ENCODE results near the gene CYP27B1.
"Not testable (repeated sequence)": the region's sequence is repeated elsewhere in the genome, so short reads cannot be mapped to it uniquely, and the experiment has no call there.

The CYP27B1 gene

DNA sequence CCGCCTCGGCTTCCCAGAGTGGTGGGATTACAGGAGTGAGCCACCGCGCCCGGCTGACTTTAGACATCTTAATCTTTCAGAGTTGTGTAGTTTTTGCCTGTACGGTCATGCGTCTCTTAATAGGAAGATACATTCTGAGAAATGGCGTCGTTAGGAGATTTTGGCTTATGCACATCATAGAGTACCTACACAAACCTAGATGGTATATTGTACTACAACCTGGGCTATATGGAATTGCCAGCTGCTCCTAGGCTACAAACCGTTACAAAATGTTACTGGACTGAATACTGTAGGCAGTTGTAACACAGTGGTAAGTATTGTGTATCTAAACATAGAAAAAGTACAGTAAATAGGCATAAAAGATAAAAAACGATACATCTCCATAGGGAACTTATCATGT is 17.0 kb upstream of the CYP27B1 start:
- DNase-seq (ENCODE audit: low read depth, low spot score) = no peak

DNA sequence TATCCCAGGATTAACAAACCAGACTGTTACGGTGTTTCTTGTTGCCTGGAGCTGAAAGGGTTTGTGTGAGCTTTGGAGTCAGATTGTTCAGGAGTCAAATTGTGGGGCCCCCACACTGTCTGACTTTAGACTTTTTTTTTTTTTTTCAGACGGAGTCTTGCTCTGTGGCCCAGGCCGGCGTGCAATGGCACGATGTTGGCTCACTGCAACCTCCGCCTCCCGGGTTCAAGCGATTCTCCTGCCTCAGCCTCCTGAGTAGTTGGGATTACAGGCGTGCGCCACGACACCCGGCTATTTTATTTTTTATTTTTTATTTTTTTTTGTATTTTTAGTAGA is 16.6 kb upstream of the CYP27B1 start:
- DNase-seq (ENCODE audit: low read depth, low spot score) = no peak

GRCh38 chr12:57782608-57783465 is 16.0 kb upstream of the CYP27B1 start, which contains the start of gene TSFM:
TSS of gene TSFM (plus strand) at chr12:57782787. CDS start at chr12:57782802, 15 bp downstream.
- peak; percentile 57 for DNase-seq (ENCODE audit: low read depth, low spot score)

GRCh38 chr12:57782243-57782607 is 15.3 kb upstream of the CYP27B1 start:
- no peak for DNase-seq (ENCODE audit: low read depth, low spot score)

DNA sequence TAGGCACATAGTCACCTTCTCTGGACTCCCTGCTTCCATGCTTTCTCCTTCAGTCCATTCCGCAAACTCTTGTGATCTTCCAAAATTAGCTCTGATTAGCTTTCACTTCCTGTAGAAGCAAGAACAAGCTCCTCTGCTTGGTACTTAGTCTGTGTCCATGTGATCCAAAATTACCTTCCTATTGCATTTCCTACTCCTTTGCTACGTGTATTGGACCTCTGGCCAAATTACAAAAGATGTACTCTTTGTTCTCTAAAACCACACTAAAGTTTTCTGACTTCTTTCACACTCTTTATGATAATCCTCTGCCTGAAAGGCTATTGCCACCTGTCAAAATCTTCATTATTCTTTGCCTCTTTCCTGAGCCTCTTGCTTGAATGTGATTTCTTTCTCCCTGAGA is 14.9 kb upstream of the CYP27B1 start:
- no peak for DNase-seq (ENCODE audit: low read depth, low spot score)

- no peak for DNase-seq (ENCODE audit: low read depth, low spot score)
Measured at GRCh38 chr12:57781244-57781643, 14.4 kb upstream of the CYP27B1 start.

DNA sequence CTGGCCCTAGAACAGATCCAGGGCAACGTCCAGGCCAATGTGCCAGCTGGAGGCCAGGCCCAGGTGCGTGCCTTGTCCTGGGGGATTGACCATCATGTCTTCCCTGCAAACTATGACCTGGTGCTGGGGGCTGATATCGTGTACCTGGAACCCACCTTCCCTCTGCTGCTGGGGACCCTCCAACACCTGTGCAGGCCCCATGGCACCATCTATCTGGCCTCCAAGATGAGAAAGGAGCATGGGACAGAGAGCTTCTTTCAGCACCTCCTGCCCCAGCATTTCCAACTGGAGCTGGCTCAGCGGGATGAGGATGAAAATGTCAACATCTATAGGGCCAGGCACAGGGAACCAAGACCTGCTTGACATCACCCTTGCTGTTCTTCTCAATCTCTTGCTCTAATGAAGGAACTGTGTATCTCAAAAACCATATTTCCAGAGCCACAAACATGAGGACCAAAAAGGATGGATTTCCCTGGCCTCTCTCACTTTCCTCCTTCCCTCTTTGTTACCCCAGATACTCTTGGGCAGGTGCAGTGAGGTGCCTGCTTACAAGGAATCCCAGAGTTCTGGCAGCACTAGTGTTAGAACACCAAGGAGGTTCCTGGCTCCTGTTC is 13.5 kb upstream of the CYP27B1 start:
- no peak for DNase-seq (ENCODE audit: low read depth, low spot score)

DNA sequence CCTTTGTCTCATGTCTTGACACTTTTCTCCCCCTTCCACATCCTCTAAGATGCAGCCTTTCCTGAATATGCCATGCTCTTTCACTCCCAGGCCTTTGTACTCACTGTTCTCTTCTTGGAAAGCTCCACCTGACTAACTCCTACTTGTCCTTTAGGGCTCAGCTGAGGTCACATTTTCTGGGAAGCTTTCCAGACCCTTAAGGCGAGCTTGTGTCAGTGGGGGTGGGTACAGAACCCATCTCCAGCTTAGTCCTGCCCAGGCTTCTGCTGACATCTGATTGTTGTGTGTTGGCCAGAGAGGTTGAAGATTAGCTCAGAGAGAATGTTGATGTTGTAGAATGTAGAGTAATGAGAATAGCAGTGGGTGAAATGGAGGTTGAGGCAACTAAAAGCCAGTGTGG is 12.9 kb upstream of the CYP27B1 start:
- DNase-seq (ENCODE audit: low read depth, low spot score) = no peak

DNA sequence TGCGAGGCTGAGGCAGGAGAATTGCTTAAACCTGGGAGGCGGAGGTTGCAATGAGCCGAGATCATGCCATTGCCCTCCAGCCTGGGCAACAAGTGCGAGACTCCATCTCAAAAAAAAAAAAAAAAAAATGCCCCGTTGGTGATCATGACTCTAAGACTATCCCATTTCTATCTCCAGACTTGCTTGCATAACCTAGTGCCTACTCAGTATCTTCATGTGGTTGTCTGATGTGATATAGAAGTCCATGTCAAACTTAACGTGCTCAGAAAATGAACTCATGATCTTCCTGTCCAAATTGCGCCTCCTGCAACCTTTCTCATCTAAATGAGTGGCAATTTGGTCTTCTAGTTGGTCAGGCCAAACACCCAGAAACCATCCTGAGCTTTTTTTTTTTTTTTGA is 11.0 kb upstream of the CYP27B1 start:
- no peak for DNase-seq (ENCODE audit: low read depth, low spot score)

GRCh38 chr12:57777367-57777766 is 10.5 kb upstream of the CYP27B1 start:
- no peak for DNase-seq (ENCODE audit: low read depth, low spot score)

DNA sequence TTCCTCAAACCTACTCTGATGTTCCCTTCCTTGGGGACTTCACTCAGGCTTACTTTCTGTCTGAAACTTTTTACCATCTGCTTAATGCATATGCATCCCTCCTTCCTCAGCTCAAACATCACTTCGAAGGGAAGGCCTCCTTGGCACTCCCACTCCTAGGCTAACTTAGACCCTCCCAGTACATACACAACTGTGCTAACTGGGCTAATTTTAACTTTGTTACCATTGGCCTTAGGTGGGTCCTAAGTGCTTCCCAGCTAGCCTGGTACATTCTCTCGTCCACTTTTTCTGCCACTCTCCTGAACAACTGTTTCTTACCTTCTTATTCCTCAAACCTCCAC is 9.3 kb upstream of the CYP27B1 start:
- DNase-seq (ENCODE audit: low read depth, low spot score) = no peak

- DNase-seq (ENCODE audit: low read depth, low spot score) = no peak
Measured at GRCh38 chr12:57775563-57776246, 8.8 kb upstream of the CYP27B1 start.

GRCh38 chr12:57775044-57775443 is 8.2 kb upstream of the CYP27B1 start:
- DNase-seq (ENCODE audit: low read depth, low spot score) = no peak

- DNase-seq (ENCODE audit: low read depth, low spot score) = not testable (repeated sequence)
Measured at GRCh38 chr12:57774634-57775033, 7.8 kb upstream of the CYP27B1 start.

DNA sequence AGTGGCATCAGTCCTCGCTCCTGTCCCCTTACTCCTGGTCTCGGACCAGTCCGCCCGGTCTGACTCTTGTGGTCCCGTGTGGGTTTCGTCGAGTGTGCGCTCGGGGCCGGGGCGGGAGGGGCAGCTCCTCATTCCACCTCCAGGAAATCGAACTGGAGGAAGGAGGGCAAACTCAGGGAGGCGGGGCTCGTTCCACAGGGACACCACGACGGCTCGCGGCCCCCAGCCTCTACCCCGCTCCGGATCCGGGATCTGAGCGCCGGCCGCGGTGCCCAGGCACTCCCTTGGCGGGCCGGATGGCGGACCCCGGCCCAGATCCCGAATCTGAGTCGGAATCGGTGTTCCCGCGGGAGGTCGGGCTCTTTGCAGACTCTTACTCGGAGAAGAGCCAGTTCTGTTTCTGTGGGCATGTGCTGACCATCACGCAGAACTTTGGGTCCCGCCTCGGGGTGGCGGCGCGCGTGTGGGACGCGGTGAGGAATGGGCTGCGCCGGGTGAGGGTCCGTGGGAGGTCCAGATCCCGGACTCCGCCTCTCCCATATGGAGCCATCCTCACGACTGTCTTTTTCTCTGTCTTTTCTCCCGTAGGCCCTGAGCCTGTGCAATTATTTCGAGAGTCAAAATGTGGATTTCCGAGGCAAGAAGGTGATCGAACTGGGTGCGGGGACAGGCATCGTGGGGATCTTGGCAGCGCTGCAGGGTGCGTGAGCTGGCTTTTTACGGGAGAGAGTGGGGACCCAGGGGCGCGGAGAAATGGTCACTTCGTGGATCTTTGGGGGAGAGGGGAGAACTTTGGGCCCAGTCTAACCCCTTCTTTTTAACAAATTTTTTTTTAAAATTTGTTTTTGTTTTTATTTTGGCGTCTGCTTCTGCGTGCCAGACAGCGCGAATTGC is 5.8 kb upstream of the CYP27B1 start, which contains the start of gene EEF1AKMT3:
Gene EEF1AKMT3, plus strand, starts transcription at position 186 of the 894 bp plus-strand sequence. Its CDS starts 111 bp downstream, at position 297.
- peak; percentile 21 for DNase-seq (ENCODE audit: low read depth, low spot score)

DNA sequence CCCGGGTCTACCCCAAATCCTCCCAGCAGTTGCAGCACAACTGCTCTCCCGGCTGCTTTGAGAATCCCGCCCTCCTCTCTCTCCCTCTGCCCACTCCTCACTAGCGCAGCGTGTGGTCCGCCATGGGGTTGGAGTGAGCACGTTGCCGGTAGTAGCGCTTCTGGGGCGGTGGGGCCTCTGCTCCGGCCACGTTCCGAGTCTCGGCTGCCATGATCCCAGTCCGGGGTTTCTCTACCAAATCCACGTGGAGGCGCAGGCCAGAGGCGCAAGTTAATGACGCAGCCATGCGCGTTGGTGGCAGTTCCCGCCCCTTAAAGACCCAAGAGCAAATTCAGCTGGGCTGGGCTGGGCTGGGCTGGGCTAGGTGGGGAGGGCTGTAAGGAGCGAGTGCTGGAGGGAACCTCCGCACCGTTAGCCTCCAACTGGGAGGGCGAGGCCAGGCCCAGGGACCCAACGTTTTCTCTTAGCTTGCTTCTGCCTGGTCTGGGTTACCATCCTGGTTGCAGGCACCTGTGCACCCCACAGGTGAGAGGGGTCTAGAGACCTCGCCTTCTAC is 5.1 kb upstream of the CYP27B1 start, which contains the start of gene METTL1:
Gene METTL1, minus strand, starts transcription at position 233 of the 556 bp plus-strand sequence. Its CDS starts 22 bp downstream, at position 211.
- DNase-seq (ENCODE audit: low read depth, low spot score) = peak; percentile 85

DNA sequence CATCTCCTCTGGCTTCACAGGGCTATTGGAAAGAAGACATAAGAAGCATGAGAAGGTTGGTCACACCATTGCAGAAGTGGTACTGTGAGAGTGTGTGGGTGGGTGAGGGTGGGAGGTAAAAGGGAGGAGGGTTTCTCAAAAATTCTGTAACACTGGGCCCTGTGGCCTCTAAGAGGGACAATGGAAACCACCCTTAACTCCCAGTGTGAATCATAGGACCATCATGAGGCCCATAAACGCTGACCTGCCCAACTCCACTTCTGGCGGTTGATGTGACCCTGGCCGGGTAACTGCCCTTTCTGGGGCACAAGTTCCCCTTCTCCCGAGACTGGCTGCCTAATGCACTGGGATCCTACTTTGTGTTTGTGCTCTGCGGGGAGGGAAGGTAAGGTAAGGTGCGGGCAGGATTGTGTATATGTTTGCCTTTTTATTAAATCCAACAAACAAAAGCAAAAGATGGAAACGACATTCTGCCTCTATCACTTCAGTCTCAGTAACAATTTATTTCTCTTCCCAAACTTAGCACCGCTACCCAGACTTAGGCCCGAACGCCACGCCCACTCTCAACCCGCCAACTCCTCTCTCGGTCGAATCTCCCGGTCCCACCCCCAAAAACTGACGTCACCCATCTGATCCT is 4.5 kb upstream of the CYP27B1 start:
- no peak for DNase-seq (ENCODE audit: low read depth, low spot score)

DNA sequence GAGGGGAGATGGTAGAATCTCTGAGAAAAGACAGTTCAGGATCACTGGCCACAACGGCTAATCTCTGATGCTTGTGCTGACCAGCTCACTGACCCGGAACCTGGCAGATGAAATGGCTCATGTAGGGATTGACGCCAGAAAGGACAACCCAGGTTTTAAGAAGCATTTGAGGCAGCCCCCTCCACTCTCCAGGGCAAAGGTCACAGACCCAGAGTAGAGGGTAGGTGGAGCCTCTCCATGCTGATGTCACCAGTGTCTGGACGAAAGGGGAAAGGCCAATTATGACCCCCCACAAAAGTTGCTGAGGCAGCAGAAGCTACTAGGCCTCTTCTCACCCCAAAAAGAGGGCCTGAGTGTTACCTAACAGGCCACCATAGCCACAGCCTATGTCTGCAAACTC is 3.9 kb upstream of the CYP27B1 start:
- DNase-seq (ENCODE audit: low read depth, low spot score) = no peak

GRCh38 chr12:57769594-57769993 is 2.7 kb upstream of the CYP27B1 start:
- no peak for DNase-seq (ENCODE audit: low read depth, low spot score)

DNA sequence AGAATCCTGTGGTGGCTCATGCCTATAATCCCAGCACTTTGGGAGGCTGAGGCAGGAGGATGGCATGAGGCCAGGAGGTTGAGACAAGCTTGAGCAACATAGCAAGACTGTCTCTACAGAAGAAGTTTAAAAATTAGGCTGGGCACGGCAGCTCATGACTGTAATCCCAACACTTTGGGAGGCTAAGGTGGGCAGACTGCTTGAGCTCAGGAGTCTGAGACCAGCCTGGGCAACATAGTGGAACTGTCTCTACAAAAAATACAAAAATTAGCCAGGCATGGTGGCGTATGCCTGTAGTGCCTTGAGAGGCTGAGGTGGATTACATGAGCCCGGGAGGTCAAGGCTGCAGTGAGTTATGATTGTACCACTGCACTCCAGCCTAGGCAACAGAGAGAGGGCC is 998 bp upstream of the CYP27B1 start:
- DNase-seq (ENCODE audit: low read depth, low spot score) = no peak

DNA sequence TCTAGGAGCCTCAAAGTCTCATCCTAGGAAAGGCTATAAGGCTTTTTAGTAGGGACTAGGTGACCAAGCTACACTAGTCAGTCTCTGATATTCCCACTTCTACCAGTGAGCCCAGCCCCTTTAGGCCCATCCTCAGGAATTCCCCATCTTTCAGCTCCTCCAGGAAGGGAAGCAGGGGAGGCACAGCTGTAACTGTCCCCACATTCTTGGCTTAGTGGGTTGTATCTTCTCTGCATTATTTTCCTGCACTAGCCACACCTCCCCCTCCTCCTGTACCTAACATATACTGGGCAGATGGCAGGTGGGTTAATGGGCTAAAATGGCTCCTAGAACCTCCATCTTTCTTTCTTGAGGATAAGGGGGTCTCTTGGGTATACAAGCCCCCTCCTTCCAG is 424 bp upstream of the CYP27B1 start:
- DNase-seq (ENCODE audit: low read depth, low spot score) = no peak
